GM19397 (cell line): ENCODE results near the gene SMG5.
"Not testable (repeated sequence)": the region's sequence is repeated elsewhere in the genome, so short reads cannot be mapped to it uniquely, and the experiment has no call there.

Source experiments
- ATAC-seq: cut with Tn5 transposase; IDR thresholded peaks from one replicate; pipeline ENCODE4 v1.9.1; 2021; ENCODE audit warnings: mild to moderate bottlenecking, moderate library complexity; ENCODE audit not compliant: unreplicated experiment

Gene SMG5, protein sequence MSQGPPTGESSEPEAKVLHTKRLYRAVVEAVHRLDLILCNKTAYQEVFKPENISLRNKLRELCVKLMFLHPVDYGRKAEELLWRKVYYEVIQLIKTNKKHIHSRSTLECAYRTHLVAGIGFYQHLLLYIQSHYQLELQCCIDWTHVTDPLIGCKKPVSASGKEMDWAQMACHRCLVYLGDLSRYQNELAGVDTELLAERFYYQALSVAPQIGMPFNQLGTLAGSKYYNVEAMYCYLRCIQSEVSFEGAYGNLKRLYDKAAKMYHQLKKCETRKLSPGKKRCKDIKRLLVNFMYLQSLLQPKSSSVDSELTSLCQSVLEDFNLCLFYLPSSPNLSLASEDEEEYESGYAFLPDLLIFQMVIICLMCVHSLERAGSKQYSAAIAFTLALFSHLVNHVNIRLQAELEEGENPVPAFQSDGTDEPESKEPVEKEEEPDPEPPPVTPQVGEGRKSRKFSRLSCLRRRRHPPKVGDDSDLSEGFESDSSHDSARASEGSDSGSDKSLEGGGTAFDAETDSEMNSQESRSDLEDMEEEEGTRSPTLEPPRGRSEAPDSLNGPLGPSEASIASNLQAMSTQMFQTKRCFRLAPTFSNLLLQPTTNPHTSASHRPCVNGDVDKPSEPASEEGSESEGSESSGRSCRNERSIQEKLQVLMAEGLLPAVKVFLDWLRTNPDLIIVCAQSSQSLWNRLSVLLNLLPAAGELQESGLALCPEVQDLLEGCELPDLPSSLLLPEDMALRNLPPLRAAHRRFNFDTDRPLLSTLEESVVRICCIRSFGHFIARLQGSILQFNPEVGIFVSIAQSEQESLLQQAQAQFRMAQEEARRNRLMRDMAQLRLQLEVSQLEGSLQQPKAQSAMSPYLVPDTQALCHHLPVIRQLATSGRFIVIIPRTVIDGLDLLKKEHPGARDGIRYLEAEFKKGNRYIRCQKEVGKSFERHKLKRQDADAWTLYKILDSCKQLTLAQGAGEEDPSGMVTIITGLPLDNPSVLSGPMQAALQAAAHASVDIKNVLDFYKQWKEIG

DNA sequence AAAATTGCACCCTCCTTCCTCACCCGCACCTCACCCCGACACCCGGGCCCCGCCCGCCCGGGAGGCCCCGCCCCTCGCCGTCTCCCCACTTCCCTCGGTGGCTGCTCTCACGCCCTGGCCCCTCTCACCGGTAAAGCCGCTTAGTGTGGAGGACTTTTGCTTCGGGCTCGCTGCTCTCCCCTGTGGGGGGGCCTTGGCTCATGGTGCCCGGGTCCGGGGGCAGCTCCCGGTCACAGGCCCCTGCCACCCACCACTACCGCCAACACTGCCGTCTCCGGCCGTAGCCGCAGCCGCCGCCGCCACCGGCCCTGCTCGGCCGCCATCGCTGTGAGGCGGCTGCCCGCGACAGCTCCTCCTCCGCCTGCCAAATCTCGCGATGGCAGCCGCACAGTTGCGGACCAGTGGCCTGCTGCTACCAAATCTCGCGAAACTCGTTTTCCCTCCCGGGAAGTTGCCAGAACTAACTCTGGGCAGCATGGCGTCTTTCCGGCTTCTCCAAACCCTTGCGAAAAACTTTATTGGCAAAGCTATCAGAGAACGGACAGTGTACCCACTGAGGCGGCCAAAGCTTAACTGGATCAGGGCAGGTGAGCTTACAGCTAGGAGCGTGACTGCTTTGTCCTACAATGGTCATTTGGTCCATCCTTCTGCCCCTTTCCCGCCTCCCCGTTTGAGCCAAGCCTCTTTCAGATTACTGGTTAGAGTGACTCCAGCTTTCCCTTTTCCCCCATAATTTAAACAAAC lies at the start of gene SMG5:
TSS of gene SMG5 (minus strand) at position 347 of the 744 bp plus-strand sequence. CDS start at position 202, 145 bp downstream.
- ATAC-seq = peak; percentile 90

DNA sequence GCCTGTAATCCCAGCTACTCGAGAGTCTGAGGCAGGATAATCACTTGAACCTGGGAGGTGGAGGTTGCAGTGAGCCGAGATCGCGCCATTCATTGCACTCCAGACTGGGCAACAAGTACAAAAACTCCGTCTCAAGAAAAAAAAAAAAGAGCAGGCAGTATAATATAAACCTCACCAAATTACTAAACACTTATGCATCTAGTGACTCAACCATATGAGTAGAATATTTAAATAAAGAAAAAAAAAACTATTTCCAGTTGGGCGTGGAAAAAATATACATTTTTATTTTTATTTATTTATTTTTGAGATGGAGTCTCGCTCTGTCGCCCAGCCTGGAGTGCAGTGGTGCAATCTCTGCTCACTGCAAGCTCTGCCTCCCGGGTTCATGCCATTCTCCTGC lies 40.6 kb upstream of the SMG5 start:
- not testable (repeated sequence) for ATAC-seq

DNA sequence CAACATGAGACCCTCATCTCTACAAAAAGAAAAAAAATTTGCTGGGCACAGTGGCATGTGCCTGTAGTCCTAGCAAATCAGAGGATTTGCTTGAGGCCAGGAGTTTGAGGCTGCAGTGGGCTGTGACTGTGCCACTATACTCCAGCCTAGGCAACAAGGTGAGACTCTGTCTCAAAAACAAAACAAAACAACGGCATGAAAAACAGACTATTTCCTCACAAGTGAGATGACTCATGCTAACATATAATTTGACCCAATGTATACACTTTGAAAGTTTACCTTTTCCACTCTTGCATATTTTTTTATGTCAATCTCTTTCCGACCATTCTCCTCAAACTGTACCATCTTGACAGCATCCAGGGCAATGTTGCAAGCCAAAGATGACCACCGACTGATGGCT lies 37.9 kb upstream of the SMG5 start:
- ATAC-seq = no peak

DNA sequence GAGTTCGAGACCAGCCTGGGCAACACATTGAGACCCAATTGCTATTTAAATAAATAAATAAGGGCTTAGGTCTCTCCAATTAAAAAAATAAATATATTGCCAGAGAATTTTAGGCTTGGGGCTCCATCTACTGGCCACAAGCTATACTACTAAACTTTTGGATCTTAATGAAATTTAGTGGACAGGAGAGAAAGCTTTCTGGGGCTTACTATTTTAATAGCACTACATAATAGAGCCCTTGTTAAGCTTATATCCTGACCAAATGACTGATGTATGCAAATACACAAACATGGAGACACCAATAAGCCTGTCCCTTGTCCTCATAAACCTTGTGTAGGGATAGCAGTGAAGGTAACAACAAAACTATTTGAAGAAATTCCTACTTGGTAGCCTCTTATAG lies 37.0 kb upstream of the SMG5 start:
- no peak for ATAC-seq

DNA sequence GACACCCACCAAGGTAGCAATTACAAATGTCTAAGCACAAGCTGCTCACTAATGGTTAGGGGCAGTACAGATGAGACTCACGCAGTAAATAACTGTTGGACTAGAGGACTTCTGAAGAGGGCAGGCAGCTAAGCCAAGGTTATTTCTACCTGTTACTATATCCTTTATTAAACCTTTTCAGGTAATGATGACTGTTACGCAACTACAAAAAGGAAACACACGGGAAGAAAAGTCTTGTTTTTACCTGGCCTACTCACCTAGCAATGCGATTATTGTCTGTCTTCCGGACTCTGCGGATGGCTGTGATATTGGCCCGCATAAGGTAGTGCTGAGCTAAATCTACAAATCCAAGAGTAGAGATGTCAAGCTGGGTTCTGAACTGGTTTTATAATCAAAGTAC lies 34.3 kb upstream of the SMG5 start:
- ATAC-seq = no peak

DNA sequence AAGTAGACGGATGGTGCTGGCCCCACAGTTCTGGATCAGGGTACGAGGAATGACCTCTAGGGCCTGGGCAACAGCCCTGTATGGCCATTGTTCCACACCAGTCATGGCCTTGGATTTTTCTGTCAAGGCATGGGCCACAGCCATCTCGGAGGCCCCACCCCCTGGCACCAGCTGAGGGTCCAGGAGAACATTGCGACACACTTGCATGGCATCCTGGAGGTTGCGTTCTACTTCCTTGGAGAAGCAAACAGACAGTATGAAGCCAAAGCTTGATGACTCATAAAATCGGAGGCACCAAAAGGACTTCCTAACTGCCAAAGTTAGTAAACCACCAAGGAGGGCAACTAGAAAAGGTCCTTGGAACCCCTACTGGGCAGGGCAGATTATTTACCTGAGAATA lies 28.3 kb upstream of the SMG5 start:
- ATAC-seq = no peak

DNA sequence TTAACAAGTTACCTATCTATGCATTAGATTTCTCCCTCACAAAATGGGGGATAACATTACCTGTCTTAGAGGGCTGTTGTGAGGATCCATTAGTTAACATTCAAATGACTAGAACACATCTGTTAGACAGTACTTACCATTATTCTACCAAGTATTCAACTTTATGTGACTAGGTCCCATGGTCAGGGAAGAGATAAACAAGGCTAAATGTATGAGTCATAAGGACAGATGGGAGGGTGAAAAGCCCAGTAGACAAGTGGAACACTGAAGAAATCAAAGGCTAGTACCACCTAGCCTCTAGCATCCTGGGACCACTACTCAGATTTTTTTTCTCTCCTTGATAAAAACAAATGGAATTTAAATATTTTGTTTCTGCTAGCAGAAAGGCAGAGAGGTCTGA lies 25.5 kb upstream of the SMG5 start:
- ATAC-seq = no peak

DNA sequence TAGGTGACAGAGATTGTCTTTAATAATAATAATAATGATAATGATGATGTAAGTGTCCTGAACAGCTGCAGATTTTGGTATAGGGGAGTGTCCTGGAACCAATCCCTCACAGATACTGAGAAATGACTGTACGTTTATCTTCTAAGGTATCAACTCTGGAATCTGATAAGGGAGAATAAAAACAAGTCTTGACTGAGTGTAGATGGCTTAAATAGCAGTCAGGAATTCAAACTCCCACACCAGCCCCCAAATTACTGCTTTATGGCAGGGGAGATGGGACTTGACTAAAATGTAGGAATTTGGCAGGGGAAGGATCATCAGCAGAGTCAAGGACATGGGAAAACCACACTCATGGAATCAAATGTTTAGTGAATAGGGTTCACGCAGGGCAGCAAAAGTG lies 22.6 kb upstream of the SMG5 start:
- no peak for ATAC-seq

DNA sequence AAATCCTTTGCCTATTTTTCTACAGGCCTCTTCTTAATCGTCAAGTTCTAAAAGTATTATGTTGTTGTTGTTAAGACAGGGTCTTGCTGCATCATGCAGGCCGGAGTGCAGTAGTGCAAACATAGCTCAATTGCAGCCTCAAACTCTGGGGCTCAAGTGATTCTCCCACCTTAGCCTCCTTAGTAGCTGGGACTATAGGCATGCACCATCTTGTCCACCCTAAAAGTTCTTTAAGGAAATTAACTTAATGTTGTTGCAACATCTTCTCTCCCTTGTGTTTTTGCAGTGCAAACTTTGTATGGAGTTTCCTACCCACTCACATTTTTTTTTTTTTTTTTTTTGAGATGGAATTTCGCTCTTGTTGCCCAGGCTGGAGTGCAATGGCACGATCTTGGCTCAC lies 20.6 kb upstream of the SMG5 start:
- no peak for ATAC-seq

DNA sequence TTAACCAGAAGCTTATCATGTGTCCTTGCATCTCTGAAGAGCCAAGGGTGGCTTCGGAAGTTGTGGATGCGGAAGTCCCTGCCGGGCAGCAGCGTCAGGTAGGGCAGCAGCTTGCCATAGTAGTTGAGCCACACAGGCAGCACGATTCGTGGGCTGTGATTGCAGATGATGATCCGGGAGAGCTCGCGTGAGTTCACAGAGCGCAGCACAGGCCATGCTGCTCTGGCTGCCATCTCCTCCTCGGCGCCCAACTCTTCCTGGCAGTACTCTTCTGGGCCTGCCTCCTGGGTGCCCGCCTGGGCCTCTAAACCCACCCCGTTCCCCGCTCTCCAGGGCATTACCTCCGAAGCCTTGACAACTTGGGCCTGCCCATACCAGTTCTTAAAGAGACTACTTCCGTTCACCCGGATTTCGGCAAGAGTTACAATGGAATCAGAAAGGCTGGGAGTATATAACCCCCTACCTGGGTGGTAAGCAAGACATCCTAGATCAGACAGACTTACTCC lies 16.3 kb upstream of the SMG5 start, which contains the start of gene VHLL:
TSS of gene VHLL (minus strand) at position 456 of the 506 bp plus-strand sequence. CDS start at position 338, 118 bp downstream.
- no peak for ATAC-seq

DNA sequence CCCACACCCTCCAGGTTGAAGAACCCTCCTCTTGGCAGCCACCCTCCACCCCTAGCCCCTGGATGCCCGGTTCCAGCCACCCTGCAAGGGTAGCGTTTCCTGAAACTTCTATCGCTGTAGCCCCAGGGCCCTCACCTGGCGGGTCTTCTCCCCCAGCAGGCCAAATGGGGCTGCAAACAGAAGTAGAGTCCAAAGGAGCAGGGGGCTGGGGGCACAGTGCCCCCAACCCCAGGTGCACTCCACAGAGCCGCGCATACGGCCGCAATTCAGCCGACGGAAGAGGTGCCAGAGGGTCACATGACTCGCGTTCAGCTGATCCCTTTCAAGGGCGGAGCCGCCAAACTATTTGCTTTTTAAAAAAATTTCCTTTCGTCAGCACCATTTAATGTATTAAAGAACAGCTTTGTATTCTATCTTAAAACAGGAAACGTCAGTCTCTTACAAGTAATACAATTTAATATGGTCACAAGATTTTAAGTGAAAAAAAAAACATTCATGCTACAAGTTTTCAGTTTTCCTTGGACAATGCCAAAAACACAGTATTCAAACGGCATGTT lies 12.8 kb upstream of the SMG5 start, which contains the start of gene GLMP:
TSS of gene GLMP (minus strand) at position 289 of the 557 bp plus-strand sequence. CDS start at position 255, 34 bp downstream.
- peak; percentile 50 for ATAC-seq

DNA sequence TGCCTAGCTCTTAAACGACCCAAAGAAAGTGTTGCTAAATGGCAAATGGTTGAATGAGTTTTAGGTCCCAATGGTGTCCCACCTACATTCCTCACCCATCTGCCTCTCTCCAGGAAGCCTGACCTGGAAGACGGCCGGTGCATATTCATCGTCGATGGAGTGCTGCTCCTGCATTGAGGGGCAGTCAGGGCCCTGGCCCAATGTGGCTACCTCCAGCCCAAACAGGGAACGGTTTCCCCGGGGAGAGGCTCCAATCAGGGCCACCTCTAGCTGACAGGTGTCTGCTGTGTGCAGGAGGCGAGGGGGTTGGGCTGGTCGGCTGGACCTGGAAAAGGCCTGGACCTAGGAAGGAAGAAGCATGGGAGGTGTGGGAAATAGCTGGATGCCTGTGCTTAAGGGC lies 11.3 kb upstream of the SMG5 start:
- ATAC-seq = no peak

DNA sequence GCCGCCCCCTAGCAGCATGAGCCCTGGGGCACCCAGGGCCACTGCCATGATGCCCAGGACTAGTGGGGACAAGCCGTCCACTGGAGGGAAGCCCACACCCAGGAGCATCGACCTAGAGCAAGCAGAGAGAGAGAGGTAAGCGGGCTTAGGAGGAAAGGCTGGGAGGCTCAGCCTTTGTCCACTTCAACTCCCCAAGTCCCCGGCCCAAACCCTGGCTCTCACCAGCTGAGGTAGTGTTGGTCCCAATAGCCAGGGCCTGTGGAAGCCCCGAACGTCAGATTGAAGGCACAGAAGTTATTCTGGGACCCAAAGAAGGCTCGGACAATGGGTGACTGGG lies 10.4 kb upstream of the SMG5 start:
- no peak for ATAC-seq

DNA sequence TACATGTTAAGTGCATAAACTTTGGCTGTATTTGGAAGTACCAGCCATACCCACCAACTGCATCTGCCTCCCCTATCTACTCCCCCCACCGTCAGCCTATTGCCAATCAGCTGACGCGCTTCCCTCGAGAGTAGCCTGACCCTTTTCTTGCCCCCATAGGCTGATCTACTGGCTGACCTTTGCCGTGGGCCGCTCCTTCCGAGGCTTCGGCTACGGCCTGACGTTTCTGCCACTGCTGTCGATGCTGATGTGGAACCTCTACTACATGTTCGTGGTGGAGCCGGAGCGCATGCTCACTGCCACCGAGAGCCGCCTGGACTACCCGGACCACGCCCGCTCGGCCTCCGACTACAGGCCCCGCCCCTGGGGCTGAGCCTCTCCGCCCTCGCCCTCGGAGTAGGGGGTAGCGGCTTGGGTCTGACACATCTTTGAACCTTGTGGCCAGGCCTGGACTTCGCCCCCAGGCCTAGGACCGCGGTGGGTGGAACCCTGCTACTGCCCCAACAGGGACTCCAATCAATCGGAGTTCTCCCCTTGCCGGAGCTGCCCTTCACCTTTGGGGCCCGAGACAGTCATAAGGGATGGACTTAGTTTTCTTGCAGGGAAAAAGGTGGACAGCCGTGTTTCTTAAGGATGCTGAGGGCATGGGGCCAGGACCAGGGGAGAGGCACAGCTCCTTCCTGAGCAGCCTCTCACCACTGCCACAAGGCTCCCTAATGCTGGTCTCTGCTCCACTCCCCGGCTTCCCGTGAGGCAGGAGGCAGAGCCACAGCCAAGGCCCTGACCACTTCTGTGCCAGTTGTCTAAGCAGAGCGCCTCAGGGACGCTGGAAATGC lies 8.8 kb upstream of the SMG5 start:
- no peak for ATAC-seq

DNA sequence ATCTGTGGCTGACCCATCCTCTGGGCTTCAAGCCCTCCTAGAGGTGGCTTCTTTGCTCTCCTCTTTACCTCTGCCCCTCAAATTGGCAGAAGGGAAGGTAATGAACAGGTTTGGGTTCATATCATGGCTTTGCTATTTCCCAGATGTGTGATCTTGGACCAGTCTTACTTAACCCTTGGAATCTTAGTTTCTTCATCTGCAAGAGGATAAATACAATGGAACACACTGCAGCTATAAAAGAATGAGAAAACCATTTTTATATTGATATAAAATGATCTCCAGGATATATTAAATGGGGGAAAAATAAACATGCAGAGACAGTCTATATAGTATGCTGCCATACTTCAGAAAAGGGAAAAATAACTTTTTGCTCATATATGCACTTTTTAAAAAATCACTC lies 7.2 kb upstream of the SMG5 start:
- ATAC-seq = no peak

DNA sequence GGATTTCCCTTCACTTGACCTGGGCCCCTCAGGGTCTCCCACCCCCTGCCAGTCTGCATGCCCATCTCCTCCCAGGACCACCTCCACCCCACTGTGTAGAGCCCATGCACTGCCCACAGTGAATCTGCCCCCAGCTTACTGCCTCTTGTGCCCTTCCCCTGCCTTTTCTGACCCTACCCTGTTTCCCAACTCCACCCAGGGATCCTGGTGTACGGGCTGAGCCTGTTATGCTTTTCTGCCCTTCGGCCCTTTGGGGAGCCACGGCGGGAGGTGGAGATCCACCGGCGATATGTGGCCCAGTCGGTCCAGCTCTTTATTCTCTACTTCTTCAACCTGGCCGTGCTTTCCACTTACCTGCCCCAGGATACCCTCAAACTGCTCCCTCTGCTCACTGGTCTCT lies 3.4 kb upstream of the SMG5 start:
- ATAC-seq = no peak

DNA sequence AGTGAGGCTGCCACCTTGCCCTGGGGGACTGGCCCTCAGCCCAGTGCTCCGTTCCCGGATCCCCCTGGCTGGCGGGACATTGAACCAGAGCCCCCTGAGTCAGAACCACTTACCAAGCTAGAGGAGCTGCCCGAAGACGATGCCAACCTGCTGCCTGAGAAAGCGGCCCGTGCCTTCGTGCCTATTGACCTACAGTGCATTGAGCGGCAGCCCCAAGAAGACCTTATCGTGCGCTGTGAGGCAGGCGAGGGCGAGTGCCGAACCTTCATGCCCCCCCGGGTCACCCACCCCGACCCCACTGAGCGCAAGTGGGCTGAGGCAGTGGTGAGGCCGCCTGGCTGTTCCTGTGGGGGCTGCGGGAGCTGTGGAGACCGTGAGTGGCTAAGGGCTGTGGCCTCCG lies 2.8 kb upstream of the SMG5 start:
- no peak for ATAC-seq

DNA sequence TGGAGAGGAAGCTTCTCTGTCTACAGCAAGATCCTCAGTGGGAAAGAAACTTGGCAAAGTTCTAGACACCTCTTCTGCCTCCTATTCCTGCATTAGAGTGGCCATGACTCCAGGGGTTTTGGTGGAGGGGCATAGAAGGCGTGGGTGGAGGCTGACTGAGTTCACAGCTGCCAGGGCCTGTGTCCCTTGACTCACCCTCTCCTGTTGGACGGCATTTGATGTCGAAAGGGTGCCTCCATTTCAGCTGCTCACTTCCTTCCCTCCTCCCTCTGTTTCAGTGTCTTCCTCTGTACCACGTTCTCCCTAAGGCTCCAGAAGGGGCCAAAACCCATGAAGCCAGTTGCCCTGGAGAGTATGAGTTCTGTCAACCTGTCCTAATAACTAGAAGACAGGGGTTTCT lies 2.1 kb upstream of the SMG5 start:
- ATAC-seq = no peak

DNA sequence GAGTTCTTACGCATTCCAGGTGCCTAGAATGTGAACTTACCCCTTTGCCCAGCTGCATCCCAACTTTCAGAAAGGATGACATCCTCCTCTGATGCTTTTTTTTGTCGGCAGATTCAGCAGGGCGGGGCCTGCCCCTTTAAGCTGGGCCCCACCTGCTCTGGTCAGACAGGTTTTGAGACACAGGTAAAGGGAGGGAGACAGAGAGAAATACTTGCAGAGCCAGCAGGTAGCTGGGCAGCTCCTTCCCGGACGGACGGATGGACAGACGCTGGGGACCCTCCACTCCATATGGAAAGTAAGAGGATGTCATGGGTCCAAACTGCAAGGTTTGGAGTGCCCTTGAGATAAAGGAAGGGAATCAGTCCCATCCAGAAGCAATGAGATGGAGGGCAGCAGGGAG lies 1.5 kb upstream of the SMG5 start, which contains the start of gene TMEM79:
TSS of gene TMEM79 (plus strand) at position 214 of the 400 bp plus-strand sequence. CDS start 902 bp downstream, outside the sequence.
- ATAC-seq = no peak
